ENCODE results near the gene RABL2B. TPM values are rescaled to one million over a fixed set of nuclear protein-coding genes. Genes with fewer than 3 reads are reported as not detected.

Gene RABL2B
- total RNA-seq, 1 donor from 2014 or later = 19.2 TPM

DNA sequence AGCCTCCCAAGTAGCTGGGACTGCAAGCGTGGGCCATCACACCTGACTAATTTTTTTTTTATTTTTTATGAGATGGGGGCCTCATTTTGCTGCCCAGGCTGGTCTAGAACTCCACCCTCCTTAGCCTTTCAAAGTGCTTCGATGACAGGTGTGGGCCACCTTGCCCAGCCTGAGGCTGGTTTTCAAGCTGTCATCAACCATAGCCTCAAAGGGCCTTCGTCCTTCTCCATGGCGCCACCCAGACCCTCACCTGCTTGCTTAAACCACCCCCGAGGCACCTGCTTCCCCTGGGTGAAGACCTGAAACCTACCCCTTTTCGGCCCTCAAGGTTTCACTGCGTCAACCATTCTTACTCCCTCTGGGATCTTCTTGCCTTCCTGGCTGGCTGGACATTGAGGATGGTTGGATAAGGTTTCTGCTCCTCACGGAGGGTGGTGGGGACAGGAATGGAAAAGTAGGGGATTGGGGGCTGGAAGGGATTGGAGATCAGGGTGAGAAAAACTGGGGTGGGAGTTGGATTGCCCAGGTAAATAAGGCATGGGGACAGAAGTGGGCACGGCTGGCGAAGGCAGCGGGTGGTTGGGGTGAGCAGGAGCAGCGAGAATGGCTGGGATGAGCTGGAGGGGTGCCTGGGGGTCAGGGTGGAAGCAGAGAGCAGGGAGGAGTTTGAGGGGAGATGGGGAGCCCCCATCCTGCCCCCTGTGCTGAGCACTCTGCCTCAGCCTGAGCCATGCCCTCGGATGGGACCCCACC is 48.3 kb downstream of the RABL2B start:
- Mint-ChIP-seq H3K4me1 (ENCODE audit: low read depth, unreplicated experiment) (no peaks in the 10 kb centered on the region), H3K27me3 (ENCODE audit: unreplicated experiment) (peaks cover 13% of the 10 kb centered on the region), H3K9me3 (ENCODE audit: unreplicated experiment) (peaks cover 6% of the 10 kb centered on the region), H3K36me3 (ENCODE audit: unreplicated experiment) (no peaks in the 10 kb centered on the region), H3K27ac (ENCODE audit: unreplicated experiment) (no peak overlapping the region), H3K4me3 (ENCODE audit: unreplicated experiment) (no peak overlapping the region)
- no peak for TF ChIP-seq CTCF (IDR thresholded peaks at IDR 0.05; ENCODE audit: partially characterized antibody, unreplicated experiment)
- DNase-seq = no peak

DNA sequence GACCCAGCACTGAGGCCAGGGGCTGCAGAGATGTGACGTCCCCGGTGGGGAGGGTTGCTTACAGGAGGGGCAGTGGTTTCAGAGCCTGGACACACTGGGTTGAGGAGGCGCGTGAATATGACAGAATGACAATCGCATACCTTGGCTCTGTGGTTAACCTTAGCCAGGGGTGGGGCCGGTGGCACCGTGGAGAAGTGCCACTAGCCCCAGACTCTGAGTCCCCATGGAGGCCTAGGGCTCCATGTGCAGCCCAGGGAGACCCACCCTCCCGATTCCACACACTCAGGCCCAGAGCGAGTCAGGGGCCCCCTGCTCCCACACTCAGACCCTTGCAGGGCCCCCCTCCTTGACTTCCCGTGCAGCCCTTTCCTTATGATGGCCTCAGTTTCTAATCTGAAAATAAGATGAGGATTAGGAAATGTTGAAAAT is 49.1 kb downstream of the RABL2B start:
- H3K4me1 Mint-ChIP-seq (ENCODE audit: low read depth, unreplicated experiment) = no peaks in the 10 kb centered on the region
- no peaks in the 10 kb centered on the region for H3K36me3 Mint-ChIP-seq (ENCODE audit: unreplicated experiment)
- peaks cover 6% of the 10 kb centered on the region for H3K9me3 Mint-ChIP-seq (ENCODE audit: unreplicated experiment)
- no peak for DNase-seq
- H3K27me3 Mint-ChIP-seq (ENCODE audit: unreplicated experiment) = peaks cover 20% of the 10 kb centered on the region
- TF ChIP-seq CTCF (IDR thresholded peaks at IDR 0.05; ENCODE audit: partially characterized antibody, unreplicated experiment) = no peak
- H3K4me3 Mint-ChIP-seq (ENCODE audit: unreplicated experiment) = no peak overlapping the region
- H3K27ac Mint-ChIP-seq (ENCODE audit: unreplicated experiment) = no peak overlapping the region

GRCh38 chr22:50733521-50734342 is 49.7 kb downstream of the RABL2B start:
- H3K4me1 Mint-ChIP-seq (ENCODE audit: low read depth, unreplicated experiment) = no peaks in the 10 kb centered on the region
- H3K4me3 Mint-ChIP-seq (ENCODE audit: unreplicated experiment) = no peak overlapping the region
- no peaks in the 10 kb centered on the region for H3K36me3 Mint-ChIP-seq (ENCODE audit: unreplicated experiment)
- H3K9me3 Mint-ChIP-seq (ENCODE audit: unreplicated experiment) = peaks cover 6% of the 10 kb centered on the region
- H3K27ac Mint-ChIP-seq (ENCODE audit: unreplicated experiment) = no peak overlapping the region
- peaks cover 24% of the 10 kb centered on the region for H3K27me3 Mint-ChIP-seq (ENCODE audit: unreplicated experiment)
- TF ChIP-seq CTCF (IDR thresholded peaks at IDR 0.05; ENCODE audit: partially characterized antibody, unreplicated experiment) = no peak
- DNase-seq = peak; percentile 9

- H3K4me1 Mint-ChIP-seq (ENCODE audit: low read depth, unreplicated experiment) = no peaks in the 10 kb centered on the region
- no peak for TF ChIP-seq CTCF (IDR thresholded peaks at IDR 0.05; ENCODE audit: partially characterized antibody, unreplicated experiment)
- H3K4me3 Mint-ChIP-seq (ENCODE audit: unreplicated experiment) = no peak overlapping the region
- H3K36me3 Mint-ChIP-seq (ENCODE audit: unreplicated experiment) = no peaks in the 10 kb centered on the region
- DNase-seq = no peak
- peaks cover 5% of the 10 kb centered on the region for H3K9me3 Mint-ChIP-seq (ENCODE audit: unreplicated experiment)
- H3K27me3 Mint-ChIP-seq (ENCODE audit: unreplicated experiment) = peaks cover 26% of the 10 kb centered on the region
- no peak overlapping the region for H3K27ac Mint-ChIP-seq (ENCODE audit: unreplicated experiment)
Measured at GRCh38 chr22:50732681-50733080, 50.8 kb downstream of the RABL2B start.
